ENCODE measurements around the gene HDAC7. TPM values are rescaled to one million over a fixed set of nuclear protein-coding genes. Genes with fewer than 3 reads are reported as not detected.

The HDAC7 gene
- total RNA-seq, 4 donors from 2014 or later, result 58.3 to 105 (median 82.5) TPM

DNA sequence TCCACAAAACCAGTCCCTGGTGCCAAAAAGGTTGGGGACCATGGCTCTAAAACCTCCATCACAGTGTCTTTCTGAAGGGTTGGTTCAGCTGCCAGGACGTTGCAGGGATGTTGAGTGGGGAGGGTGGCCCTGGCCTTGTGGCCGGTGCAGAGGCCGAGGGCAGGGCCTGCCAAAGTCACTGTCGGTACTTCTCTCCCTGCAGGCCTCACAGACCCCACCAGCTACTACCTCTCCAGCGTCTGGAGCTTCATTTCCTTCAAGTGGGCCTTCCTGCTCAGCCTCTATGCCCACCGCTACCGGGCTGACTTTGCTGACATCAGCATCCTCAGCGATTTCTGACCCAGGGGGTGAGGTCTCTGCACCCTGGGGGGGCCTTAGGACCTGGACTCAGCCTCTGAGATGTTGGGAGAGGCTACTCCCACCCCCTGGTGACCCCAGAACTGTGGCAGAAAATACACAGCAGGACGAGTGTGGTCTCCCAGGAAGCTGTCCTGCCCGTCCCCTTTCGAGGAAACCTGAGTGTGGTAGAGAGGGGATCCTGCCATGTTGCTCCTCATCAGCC is 39.7 kb downstream of the HDAC7 start:
- WGBS, result 56% methylated on average over 8 of the region's 11 CpGs
- no peak for TF ChIP-seq POLR2A (IDR thresholded peaks at IDR 0.05; ENCODE audit: low read depth)
- TF ChIP-seq POLR2AphosphoS5 (IDR thresholded peaks at IDR 0.05), result no peak
- TF ChIP-seq EP300 (IDR thresholded peaks at IDR 0.05), result no peak
- TF ChIP-seq, protein P1, sequence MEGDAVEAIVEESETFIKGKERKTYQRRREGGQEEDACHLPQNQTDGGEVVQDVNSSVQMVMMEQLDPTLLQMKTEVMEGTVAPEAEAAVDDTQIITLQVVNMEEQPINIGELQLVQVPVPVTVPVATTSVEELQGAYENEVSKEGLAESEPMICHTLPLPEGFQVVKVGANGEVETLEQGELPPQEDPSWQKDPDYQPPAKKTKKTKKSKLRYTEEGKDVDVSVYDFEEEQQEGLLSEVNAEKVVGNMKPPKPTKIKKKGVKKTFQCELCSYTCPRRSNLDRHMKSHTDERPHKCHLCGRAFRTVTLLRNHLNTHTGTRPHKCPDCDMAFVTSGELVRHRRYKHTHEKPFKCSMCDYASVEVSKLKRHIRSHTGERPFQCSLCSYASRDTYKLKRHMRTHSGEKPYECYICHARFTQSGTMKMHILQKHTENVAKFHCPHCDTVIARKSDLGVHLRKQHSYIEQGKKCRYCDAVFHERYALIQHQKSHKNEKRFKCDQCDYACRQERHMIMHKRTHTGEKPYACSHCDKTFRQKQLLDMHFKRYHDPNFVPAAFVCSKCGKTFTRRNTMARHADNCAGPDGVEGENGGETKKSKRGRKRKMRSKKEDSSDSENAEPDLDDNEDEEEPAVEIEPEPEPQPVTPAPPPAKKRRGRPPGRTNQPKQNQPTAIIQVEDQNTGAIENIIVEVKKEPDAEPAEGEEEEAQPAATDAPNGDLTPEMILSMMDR (IDR thresholded peaks at IDR 0.05), result no peak
- intact Hi-C loops (cut with DNase I), result loop anchor here (1.0 to 5.0 kb wide), 3 partner anchors 38 to 63 kb away; no protein-coding TSS in a partner anchor
- Histone ChIP-seq H3K36me3 (peaks cover 14 to 46% (median 46%) of the 10 kb centered on the region in 4 donors), H3K4me3 (no peak overlapping the region), H3K9me3 (no peaks in the 10 kb centered on the region), H3K27me3 (no peaks in the 10 kb centered on the region), H3K4me1 (peaks cover 47 to 74% (median 68%) of the 10 kb centered on the region in 4 donors), H3K27ac (replicated peaks in 1 of 4) (peak overlapping the region; percentile 51 to 70 (median 61))
- DNase-seq (ENCODE audit: extremely low spot score), result no peak

DNA sequence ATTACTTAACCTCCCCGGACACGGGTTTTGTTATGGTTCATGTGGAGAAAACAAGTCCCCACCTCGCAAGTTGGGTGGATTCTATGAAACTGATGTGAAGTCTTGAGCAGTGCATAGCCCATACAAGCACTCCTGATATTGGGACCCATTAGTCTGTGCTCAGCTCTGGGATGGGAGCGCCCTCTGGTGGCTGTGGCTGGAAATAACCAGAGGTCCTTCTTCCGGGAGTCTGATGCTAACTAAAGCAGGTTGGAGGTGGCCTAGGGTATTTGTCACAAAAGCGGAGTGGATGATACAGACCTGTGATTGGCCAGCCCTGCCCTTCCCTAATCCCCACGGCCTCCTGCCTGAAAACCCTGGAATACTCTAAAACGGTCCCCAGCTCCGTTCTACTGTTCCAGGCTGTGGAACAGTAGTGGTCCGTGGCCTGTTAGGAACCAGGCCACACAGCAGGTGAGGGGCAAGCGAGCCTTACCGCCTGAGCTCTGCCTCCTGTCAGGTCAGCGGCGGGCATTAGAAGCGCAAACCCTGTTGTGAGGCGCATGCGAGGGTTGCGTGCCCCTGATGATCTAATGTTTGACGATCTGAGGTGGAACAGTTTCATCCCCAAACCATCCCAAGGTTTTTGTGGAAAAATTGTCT is 40.3 kb downstream of the HDAC7 start:
- peaks cover 53 to 80% (median 73%) of the 10 kb centered on the region in 4 donors for H3K4me1 ChIP-seq
- no peaks in the 10 kb centered on the region for H3K9me3 ChIP-seq
- no peaks in the 10 kb centered on the region for H3K27me3 ChIP-seq
- peak; percentile 99 for DNase-seq (ENCODE audit: extremely low spot score)
- peak overlapping the region; percentile 51 to 80 (median 61) for H3K27ac ChIP-seq (replicated peaks in 1 of 4)
- H3K4me3 ChIP-seq, result no peak overlapping the region
- 22% methylated on average over 18 of the region's 19 CpGs for WGBS
- TF ChIP-seq EP300 (IDR thresholded peaks at IDR 0.05) (no peak), POLR2AphosphoS5 (IDR thresholded peaks at IDR 0.05) (peak; percentile 44 to 51), POLR2A (IDR thresholded peaks at IDR 0.05; ENCODE audit: low read depth) (no peak)
- TF ChIP-seq, protein P1 (IDR thresholded peaks at IDR 0.05), result peak; percentile 94 to 96 (median 96)
- intact Hi-C loops (cut with DNase I), result loop anchor here (1.0 to 5.0 kb wide), 3 partner anchors 37 to 62 kb away; no protein-coding TSS in a partner anchor
- peaks cover 8 to 40% (median 40%) of the 10 kb centered on the region in 4 donors for H3K36me3 ChIP-seq

DNA sequence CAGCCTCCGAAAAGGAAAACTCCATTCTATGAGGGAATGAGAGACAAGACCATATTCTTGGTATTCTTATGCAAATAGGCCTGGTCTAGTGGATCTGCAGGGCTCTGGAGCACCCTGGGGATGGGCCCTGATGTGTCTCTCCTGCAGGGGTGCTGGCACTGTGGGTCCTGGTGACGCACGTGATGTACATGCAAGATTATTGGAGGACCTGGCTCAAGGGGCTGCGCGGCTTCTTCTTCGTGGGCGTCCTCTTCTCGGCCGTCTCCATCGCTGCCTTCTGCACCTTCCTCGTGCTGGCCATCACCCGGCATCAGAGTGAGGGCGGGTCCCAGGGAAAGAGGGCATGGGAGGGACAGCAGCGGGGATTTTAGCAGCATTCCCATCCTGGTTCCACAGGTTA is 40.8 kb downstream of the HDAC7 start:
- Histone ChIP-seq H3K27ac (replicated peaks in 1 of 4) (peak overlapping the region in 2 of 4 donors; percentile 8 to 80), H3K4me1 (peaks cover 59 to 85% (median 76%) of the 10 kb centered on the region in 4 donors), H3K4me3 (no peak overlapping the region), H3K27me3 (no peaks in the 10 kb centered on the region), H3K9me3 (no peaks in the 10 kb centered on the region), H3K36me3 (peaks cover 2 to 35% (median 34%) of the 10 kb centered on the region in 4 donors)
- no peak for DNase-seq (ENCODE audit: extremely low spot score)
- intact Hi-C loops (cut with DNase I), result loop anchor here (1.0 to 5.0 kb wide), 3 partner anchors 37 to 62 kb away; no protein-coding TSS in a partner anchor
- whole genome bisulfite sequencing, result 39% methylated on average over 14 of the region's 14 CpGs
- TF ChIP-seq EP300 (IDR thresholded peaks at IDR 0.05) (no peak), POLR2A (IDR thresholded peaks at IDR 0.05; ENCODE audit: low read depth) (no peak), POLR2AphosphoS5 (IDR thresholded peaks at IDR 0.05) (no peak)
- TF ChIP-seq, protein P1 (IDR thresholded peaks at IDR 0.05), result no peak

DNA sequence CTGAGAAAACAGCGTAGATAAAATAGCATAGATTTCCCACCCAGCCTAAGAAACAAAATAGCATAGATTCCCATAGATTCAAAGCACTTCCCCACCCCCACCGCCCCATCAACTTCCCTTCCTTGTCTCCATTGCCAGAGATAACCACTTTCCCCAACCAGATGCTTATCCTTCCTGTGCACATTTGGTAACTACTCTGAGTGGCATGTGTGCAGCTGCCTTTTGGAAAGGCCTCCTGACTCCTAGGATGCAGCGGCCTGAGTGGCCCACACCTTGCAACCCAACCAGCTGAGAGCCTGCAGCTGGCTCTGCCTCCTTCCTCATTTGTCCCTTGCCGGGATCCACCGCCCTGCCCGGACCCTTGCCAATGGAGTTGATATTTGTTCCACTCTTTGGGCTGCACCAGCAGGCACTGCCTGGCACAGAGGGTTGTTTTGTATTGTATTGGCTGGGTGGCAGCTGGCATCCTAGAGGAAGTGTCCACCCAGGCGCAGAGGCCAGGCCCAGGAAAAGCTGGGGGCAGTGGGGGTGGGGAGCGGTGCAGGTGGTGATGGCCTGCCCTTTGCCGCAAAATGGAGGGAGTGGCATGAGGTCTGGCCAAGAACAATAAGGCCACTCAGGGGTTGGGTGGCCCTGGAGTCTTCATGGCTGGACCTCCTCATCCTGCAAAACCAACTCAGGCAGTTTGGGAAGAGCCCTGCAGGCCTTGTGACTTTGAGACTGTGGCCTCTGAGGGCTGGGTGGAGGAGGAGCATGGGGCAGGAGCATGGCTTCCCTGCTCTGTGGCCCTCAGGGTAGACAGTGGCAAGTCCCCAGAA is 41.8 kb downstream of the HDAC7 start:
- peaks cover 60 to 78% (median 73%) of the 10 kb centered on the region in 4 donors for H3K4me1 ChIP-seq
- 61% methylated on average over 9 of the region's 9 CpGs for WGBS
- intact Hi-C loops (cut with DNase I), result loop anchor here (5.0 kb wide), 2 partner anchors 36 to 61 kb away; no protein-coding TSS in a partner anchor

More for the DNA sequence above, 41.8 kb downstream of the HDAC7 start:
- H3K27me3 ChIP-seq, result no peaks in the 10 kb centered on the region
- H3K4me3 ChIP-seq, result no peak overlapping the region
- H3K36me3 ChIP-seq, result peaks cover 0 to 26% (median 25%) of the 10 kb centered on the region in 4 donors
- no peak for DNase-seq (ENCODE audit: extremely low spot score)
- no peaks in the 10 kb centered on the region for H3K9me3 ChIP-seq
- TF ChIP-seq POLR2A (IDR thresholded peaks at IDR 0.05; ENCODE audit: low read depth) (no peak), POLR2AphosphoS5 (IDR thresholded peaks at IDR 0.05) (peak in 1 of 2 donors; percentile 59)
- peak overlapping the region; percentile 75 to 84 (median 80) for H3K27ac ChIP-seq (replicated peaks in 1 of 4)

Data from esophagus muscularis mucosa (tissue), 4 donors.